ENCODE results near the gene FSTL5. TPM values are rescaled to one million over a fixed set of nuclear protein-coding genes. Genes with fewer than 3 reads are reported as not detected.

Gene FSTL5
- total and polyA plus RNA-seq, 2 of the 8 experiments (the other 6 are each of a cell fraction or from before 2014, with no cell fraction given): 0.09 to 0.32 TPM

DNA sequence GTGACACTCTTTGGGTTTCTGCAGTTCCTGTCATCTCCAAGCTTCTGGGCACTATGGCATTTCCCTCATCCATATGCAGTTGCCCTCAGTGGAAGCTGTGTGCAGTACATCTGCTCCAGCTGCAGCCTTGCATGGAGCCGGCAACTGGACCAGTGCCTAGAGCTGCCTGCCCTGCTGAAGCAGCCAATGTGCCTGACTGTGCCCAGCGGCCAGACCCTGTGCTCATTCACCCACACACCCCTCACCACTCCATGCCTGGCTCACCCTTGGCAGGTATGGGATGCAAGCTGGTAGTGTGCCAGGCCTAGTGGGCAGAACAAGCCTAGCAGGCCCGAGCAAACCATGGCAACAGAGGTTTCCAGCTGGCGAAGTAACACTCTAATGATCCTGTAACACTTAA lies 370.8 kb downstream of the FSTL5 start:
- POLR2A ChIA-PET (ENCODE audit: partially characterized antibody): no interaction called here
- Histone ChIP-seq H3K36me3 (ENCODE audit: control insufficient read depth in 2 of 4, insufficient read depth in 4 of 4, low read length in 3 of 4) (no peaks in the 10 kb centered on the region), H2BK20ac (ENCODE audit: low read length) (no peak overlapping the region), H4K5ac (ENCODE audit: insufficient read length, low read depth, low read length) (no peak overlapping the region), H4K8ac (ENCODE audit: extremely low read depth, insufficient read depth, low read length) (no peak overlapping the region), H3K4me1 (replicated peaks in 1 of 4; ENCODE audit: control insufficient read depth in 3 of 4, insufficient read depth in 4 of 4, low read length in 3 of 4) (no peaks in the 10 kb centered on the region), H4K20me1 (replicated peaks in 1 of 2; ENCODE audit: control insufficient read depth in 1 of 2, insufficient read depth in 2 of 2, low read length in 2 of 2) (no peaks in the 10 kb centered on the region), H2AK5ac (ENCODE audit: low read depth, low read length) (no peak overlapping the region), H3K79me2 (ENCODE audit: control insufficient read depth in 1 of 2, insufficient read depth in 2 of 2, low read length in 2 of 2) (no peaks in the 10 kb centered on the region), H3K9me3 (ENCODE audit: insufficient read depth in 2 of 2, low read depth in 1 of 2, low read length in 1 of 2) (no peaks in the 10 kb centered on the region), H3K23me2 (ENCODE audit: low read depth, low read length) (no peaks in the 10 kb centered on the region), H3K18ac (ENCODE audit: extremely low read depth, low read length) (no peak overlapping the region), H3K23ac (ENCODE audit: insufficient read length) (no peak overlapping the region), H3K27me3 (replicated peaks in 1 of 4; ENCODE audit: control insufficient read depth in 3 of 4, extremely low read depth in 1 of 4, insufficient read depth in 3 of 4, low read length in 3 of 4) (no peaks in the 10 kb centered on the region), H2BK15ac (ENCODE audit: low read length) (no peak overlapping the region), H3K56ac (replicated peaks; ENCODE audit: insufficient read length, low read depth, low read length) (no peak overlapping the region), H3K27ac (ENCODE audit: low read depth, low read length) (no peak overlapping the region), H4K91ac (replicated peaks; ENCODE audit: insufficient read length, low read length) (no peak overlapping the region), H3K14ac (ENCODE audit: insufficient read length) (no peak overlapping the region), H2BK12ac (ENCODE audit: low read depth, low read length) (no peak overlapping the region; the same call in 1 of the 2 replicates), H3K79me1 (ENCODE audit: low read depth, low read length) (no peaks in the 10 kb centered on the region), H2BK5ac (ENCODE audit: low read depth, low read length) (no peak overlapping the region), H3K9ac (replicated peaks in 1 of 4; ENCODE audit: extremely low read depth in 1 of 4, low read depth in 3 of 4, low read length in 3 of 4) (no peak overlapping the region), H2AFZ (ENCODE audit: low read length) (no peak overlapping the region), H3K4me3 (ENCODE audit: extremely low read depth in 1 of 4, insufficient read depth in 2 of 4, low read depth in 3 of 4, low read length in 4 of 4) (no peak overlapping the region), H3K4me2 (ENCODE audit: insufficient read depth in 1 of 2, low read depth in 2 of 2, low read length in 2 of 2) (no peak overlapping the region), H2BK120ac (replicated peaks; ENCODE audit: low read depth, low read length) (no peak overlapping the region), H3K4ac (replicated peaks; ENCODE audit: insufficient read length, low read depth, low read length) (no peak overlapping the region)
- CTCF ChIA-PET (ENCODE audit: partially characterized antibody): no interaction called here
- no peak for FAIRE-seq
- DNase-seq (ENCODE audit: low read depth in 1 of 2, low spot score in 2 of 2): no peak
- TF ChIP-seq TBP (IDR thresholded peaks at IDR 0.05; ENCODE audit: low read depth, low read length): no peak
- TF ChIP-seq KDM5A (IDR thresholded peaks at IDR 0.05; ENCODE audit: low read length): no peak
- TF ChIP-seq SIRT6 (IDR thresholded peaks at IDR 0.05; ENCODE audit: low read length): no peak
- TF ChIP-seq CBX5 (IDR thresholded peaks at IDR 0.05; ENCODE audit: low read depth, low read length): no peak
- no peak for TF ChIP-seq USF2 (IDR thresholded peaks at IDR 0.05; ENCODE audit: low read length)
- no peak for TF ChIP-seq CBX8 (IDR thresholded peaks at IDR 0.05; ENCODE audit: borderline replicate concordance, low read depth, low read length)
- 92% methylated on average over 4 of the region's 4 CpGs; no CpG with 5 or more reads in 1 of the 2 experiments for WGBS, 2 experiments (ENCODE audit: extremely low coverage in 1 of 2, insufficient coverage in 1 of 2, insufficient read length in 1 of 2, insufficient replicate concordance in 2 of 2, low coverage in 1 of 2, low lambda C conversion rate in 2 of 2, missing lambda C conversion rate in 1 of 2)

Data from H1 (cell line).